Activated naive CD4-positive, alpha-beta T cell treated with anti-CD3 and anti-CD28 coated beads, Interleukin-2, amount 50 U/mL, for 72 hours (primary cell): ENCODE data around the gene MT1E. TPM values are rescaled to one million over a fixed set of nuclear protein-coding genes. Genes with fewer than 3 reads are reported as not detected.
"Not testable (repeated sequence)": the region's sequence is repeated elsewhere in the genome, so short reads cannot be mapped to it uniquely, and the experiment has no call there.

ENCODE experiments used
- ATAC-seq, 2 donors: fragments of 150-1000 bp; cut with Tn5 transposase; 2 replicates each; pipeline ENCODE4 v1.10.0; 2021; ENCODE audit warnings: mild to moderate bottlenecking in 2 of 2, moderate library complexity in 2 of 2
- DNase-seq, 2 donors: peaks; one replicate each; pipeline ENCODE4 v3.0.0; 2021 to 2022; ENCODE audit warnings: low spot score in 2 of 2
- H3K27ac Mint-ChIP-seq, 2 donors: one replicate each; pipeline ENCODE4 v1.8.0; 2022; ENCODE audit warnings: mild to moderate bottlenecking in 2 of 2, mixed read lengths in 2 of 2
- H3K36me3 Mint-ChIP-seq, 2 donors: one replicate each; pipeline ENCODE4 v1.8.0; 2022; ENCODE audit warnings: mixed read lengths in 2 of 2
- H3K9me3 Mint-ChIP-seq, 2 donors: one replicate each; pipeline ENCODE4 v1.8.0; 2022; ENCODE audit warnings: mixed read lengths in 2 of 2
- total RNA-seq, 2 donors: library from RNA; stranded (reverse); gene quantifications; one replicate each; pipeline ENCODE4 v1.2.3, GENCODE V29; 2022

Gene MT1E
- total RNA-seq, 2 donors from 2014 or later: 1.6 to 8.7 TPM

DNA sequence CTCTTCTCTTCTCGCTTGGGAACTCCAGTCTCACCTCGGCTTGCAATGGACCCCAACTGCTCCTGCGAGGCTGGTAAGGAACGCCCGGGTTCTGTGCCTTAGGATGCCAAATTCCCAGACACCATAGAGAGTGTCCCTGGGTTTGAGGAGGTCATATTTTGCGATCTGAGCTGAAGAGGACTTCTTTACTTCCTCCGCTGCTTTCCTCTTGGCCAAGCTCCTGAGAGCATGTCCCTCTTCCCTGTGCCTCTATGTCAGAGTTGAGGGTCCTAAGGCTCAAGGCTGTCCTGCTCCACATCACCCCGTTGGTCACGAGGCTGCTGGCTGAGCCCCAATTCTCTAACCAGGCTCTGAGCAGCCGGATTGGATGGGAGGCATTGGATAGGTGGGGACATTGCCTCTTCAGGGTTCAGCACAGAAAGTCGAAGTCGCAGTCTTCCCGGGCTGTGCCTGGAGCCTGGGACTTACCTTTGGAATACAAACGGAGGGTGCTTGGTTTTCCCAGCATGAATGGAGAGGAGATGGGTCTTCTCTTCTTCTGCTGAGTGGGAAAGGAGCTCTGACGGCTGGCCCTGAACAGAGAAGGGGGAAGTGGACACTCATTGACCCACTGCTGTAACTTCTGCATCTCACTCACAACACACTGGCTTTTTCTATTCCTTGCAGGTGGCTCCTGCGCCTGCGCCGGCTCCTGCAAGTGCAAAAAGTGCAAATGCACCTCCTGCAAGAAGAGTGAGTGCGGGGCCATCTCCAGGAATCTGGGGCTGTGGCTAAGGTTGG lies 44.4 kb downstream of the MT1E start:
- Mint-ChIP-seq H3K9me3 (no peaks in the 10 kb centered on the region), H3K36me3 (peaks cover 0 to 8% of the 10 kb centered on the region in 2 donors), H3K27ac (no peak overlapping the region)
- ATAC-seq (no peak), DNase-seq (no peak)

DNA sequence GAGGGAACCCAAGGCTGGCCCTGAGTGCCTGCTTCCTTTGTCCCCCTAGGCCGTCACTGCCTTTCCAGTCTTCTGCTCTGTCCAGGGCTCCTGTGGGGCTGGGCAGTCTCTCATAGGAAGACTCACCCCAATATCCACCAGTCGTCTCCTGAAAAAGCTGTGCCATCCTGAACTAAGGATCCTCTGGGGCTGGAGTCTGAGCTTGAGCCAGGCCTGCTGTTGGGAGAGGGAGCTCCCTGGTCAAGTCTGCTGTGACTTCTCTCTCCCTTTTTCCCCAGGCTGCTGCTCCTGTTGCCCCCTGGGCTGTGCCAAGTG lies 45.0 kb downstream of the MT1E start:
- H3K27ac Mint-ChIP-seq: no peak overlapping the region
- no peaks in the 10 kb centered on the region for H3K9me3 Mint-ChIP-seq
- H3K36me3 Mint-ChIP-seq: peaks cover 0 to 8% of the 10 kb centered on the region in 2 donors
- ATAC-seq (no peak), DNase-seq (no peak)

DNA sequence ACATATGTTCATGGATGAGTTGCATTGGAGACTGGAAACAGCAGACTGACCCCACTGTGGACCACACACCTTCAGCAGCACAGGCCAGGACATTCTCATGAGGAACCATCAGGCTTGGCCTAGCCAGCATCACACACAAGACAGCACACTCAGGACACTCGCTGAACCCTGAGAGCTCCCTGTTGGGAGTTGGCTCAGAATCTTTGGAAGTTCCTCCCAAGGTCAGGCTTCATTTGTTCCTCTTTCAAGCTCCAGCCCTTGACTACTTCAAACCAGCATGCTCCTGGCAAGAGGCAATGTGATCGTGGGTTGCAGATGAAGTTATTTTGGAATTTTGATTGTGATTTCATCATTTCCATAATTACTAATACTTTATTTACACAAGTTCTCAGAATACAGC lies 46.1 kb downstream of the MT1E start:
- H3K36me3 Mint-ChIP-seq, ATAC-seq, DNase-seq, H3K9me3 Mint-ChIP-seq, H3K27ac Mint-ChIP-seq: not testable (repeated sequence)

GRCh38 chr16:56672171-56672570 lies 46.6 kb downstream of the MT1E start:
- not testable (repeated sequence) for H3K9me3 Mint-ChIP-seq, H3K36me3 Mint-ChIP-seq, ATAC-seq, H3K27ac Mint-ChIP-seq, DNase-seq

- Mint-ChIP-seq H3K36me3 (peaks cover 0 to 8% of the 10 kb centered on the region in 2 donors), H3K27ac (no peak overlapping the region)
- no peak for ATAC-seq
Measured at GRCh38 chr16:56672761-56673536, 47.4 kb downstream of the MT1E start.

DNA sequence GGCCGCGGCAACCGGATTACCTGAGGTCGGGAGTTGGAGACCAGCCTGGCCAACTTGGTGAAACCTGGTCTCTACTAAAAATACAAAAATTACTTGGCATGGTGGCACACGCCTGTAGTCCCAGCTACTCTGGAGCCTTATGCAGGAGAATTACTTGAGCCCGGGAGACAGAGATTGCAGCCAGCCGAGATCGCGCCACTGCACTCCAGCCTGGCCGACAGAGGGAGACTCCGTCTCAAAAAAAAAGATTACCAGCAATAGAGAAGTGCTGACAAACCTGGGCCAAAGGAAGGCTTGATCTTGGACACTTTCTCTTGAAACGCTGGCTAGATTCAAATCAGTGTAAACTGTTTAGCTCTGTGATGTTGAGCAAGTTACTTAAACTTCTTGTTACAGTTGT lies 48.3 kb downstream of the MT1E start:
- no peak for DNase-seq
- ATAC-seq: peak; percentile 34 to 37
- Mint-ChIP-seq H3K36me3 (peaks cover 0 to 1% of the 10 kb centered on the region in 2 donors), H3K9me3 (no peaks in the 10 kb centered on the region), H3K27ac (peak overlapping the region in 1 of 2 donors; percentile 29)

More at GRCh38 chr16:56672761-56673536, 47.4 kb downstream of the MT1E start:
- DNase-seq: no peak
- H3K9me3 Mint-ChIP-seq: no peaks in the 10 kb centered on the region

DNA sequence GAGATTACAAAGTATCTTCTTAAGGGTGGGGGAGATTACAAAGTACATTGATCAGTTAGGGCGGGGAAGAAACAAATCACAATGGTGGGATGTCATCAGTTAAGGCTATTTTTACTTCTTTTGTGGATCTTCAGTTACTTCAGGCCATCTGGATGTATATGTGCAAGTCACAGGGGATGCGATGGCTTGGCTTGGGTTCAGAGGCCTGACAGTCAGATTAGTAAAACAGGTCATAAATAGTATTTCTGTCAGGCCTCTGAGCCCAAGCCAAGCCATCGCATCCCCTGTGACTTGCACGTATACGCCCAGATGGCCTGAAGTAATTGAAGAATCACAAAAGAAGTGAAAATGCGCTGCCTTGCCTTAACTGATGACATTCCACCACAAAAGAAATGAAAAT lies 49.0 kb downstream of the MT1E start:
- not testable (repeated sequence) for ATAC-seq, DNase-seq, H3K36me3 Mint-ChIP-seq, H3K9me3 Mint-ChIP-seq, H3K27ac Mint-ChIP-seq

DNA sequence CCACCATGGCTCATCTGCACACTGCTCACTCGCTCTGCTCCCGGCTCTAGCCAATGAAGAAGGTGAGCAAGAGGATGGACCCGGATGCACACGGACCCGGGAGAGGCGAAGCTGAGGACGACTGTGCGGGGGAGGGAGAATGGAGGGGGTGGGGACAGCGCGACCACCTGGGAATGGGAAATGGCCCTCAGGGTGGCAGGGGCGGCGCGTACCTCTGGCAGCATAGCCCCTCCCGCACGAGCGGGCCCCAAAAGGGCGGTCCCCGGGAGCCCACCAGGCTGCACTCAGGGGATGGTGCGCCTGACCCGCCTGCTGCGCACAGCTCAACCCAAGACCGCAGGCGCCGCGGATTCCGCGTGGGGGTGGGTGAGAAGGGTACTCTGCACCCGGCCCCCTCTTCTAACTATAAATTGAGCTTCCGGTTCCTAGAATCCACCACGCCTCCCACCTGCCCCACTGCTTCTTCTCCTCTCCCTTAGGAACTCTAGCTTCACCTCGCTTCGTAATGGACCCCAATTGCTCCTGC lies 50.2 kb downstream of the MT1E start:
- DNase-seq: peak in 1 of 2 donors; percentile 53
- peak in 1 of 2 donors; percentile 83 for ATAC-seq
- Mint-ChIP-seq H3K36me3 (no peaks in the 10 kb centered on the region), H3K9me3 (no peaks in the 10 kb centered on the region), H3K27ac (peak overlapping the region in 1 of 2 donors; percentile 55)

Other genes starting within 250 kb of the MT1E start
- gene AMFR, start 200.2 kb upstream of the MT1E start, total RNA-seq: 10 to 100 TPM; 29.7 to 32.3 TPM
- 100 to 1,000 TPM; 308 to 362 TPM for gene NUDT21, start 174.4 kb upstream of the MT1E start, total RNA-seq
- gene OGFOD1, start 174.2 kb upstream of the MT1E start, total RNA-seq: 10 to 100 TPM; 45.0 to 50.9 TPM
- 10 to 100 TPM; 26.2 to 27.1 TPM for gene BBS2, start 105.8 kb upstream of the MT1E start, total RNA-seq
- gene MT4, start 60.7 kb upstream of the MT1E start, total RNA-seq: not detected
- 10 to 100 TPM in 1 of 2 donors, 1 to 10 TPM in 1; 1.6 to 50.8 TPM for gene MT3, start 36.3 kb upstream of the MT1E start, total RNA-seq
- gene MT2A, start 17.2 kb upstream of the MT1E start, total RNA-seq: 100 to 1,000 TPM; 165 to 200 TPM
- gene MT1M, start 6.9 kb downstream of the MT1E start, total RNA-seq: not detected
- 1 to 10 TPM; 1.0 to 4.9 TPM for gene MT1A, start 12.9 kb downstream of the MT1E start, total RNA-seq
- gene MT1B, start 26.1 kb downstream of the MT1E start, total RNA-seq: not detected
- gene MT1F, start 32.2 kb downstream of the MT1E start, total RNA-seq: 10 to 100 TPM in 1 of 2 donors, 1 to 10 TPM in 1; 7.5 to 11.5 TPM
- gene MT1G, start 42.3 kb downstream of the MT1E start, total RNA-seq: 1 to 10 TPM in 1 of 2 donors, not detected in 1; 3.4 TPM
- not detected for gene MT1H, start 44.0 kb downstream of the MT1E start, total RNA-seq
- 10 to 100 TPM; 13.3 to 28.3 TPM for gene MT1X, start 56.7 kb downstream of the MT1E start, total RNA-seq
- 100 to 1,000 TPM; 124 to 128 TPM for gene NUP93, start 104.3 kb downstream of the MT1E start, total RNA-seq
- gene SLC12A3, start 239.4 kb downstream of the MT1E start, total RNA-seq: not detected